Sigmoid colon (tissue), 4 donors: Measurements from ENCODE around the gene HOXB4.

Experiments used
- CTCF ChIP-seq, 4 experiments: fragments of 450-650 bp in 3 of 4; fragments of 200-600 bp in 1 of 4; IDR thresholded peaks; one replicate each; pipeline ENCODE4 v1.5.1; 2016 to 2019; ENCODE audit warnings: antibody characterized with exemption in 4 of 4, mild to moderate bottlenecking in 3 of 4, moderate library complexity in 2 of 4
- POLR2A ChIP-seq, 2 donors: fragments of 450-650 bp; IDR thresholded peaks; one replicate each; pipeline ENCODE4 v1.6.1; 2016; ENCODE audit warnings: antibody characterized with exemption in 2 of 2, mild to moderate bottlenecking in 2 of 2, moderate library complexity in 2 of 2
- POLR2AphosphoS5 ChIP-seq, 4 donors: sonication (generic); formaldehyde crosslinking; IDR thresholded peaks; one replicate each; pipeline ENCODE4 v1.6.1; 2017; ENCODE audit warnings: antibody characterized with exemption in 4 of 4

GRCh38 chr17:48562934-48563333 lies 15.2 kb downstream of the HOXB4 start:
- TF ChIP-seq CTCF (IDR thresholded peaks at IDR 0.05) = no peak
- TF ChIP-seq POLR2A (IDR thresholded peaks at IDR 0.05) = no peak
- no peak for TF ChIP-seq POLR2AphosphoS5 (IDR thresholded peaks at IDR 0.05)
